ENCODE results near the gene FANCF.

The FANCF gene

DNA sequence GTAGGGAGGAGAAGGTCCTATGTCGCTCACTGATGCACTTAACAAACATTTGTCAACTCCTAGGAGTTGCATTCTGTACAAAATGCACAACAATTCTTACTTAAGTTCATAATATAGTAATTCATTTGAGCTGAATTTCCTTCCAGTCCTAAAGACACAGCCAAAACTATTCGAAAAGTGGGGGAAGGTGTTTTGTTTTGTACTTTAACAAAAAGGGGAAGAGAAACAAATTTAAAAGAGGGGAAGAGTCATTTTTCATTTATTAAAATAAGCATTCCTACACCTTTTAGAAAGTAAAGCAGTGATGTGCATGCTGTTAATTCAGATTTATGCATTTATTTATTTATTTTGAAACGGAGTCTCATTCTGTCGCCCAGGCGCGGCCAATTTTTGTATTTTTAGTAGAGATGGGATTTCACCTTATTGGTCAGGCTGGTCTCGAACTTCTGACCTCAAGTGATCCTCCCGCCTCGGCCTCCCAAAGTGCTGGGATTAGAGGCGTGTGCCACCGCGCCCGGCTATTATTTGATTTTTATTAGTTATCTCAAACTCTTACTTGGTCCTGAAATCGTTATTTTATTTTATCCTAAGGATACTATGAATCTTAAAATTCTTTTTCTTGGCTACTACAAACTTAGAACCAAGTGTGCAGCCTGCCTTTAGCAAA is 1.1 kb upstream of the FANCF start:
- DNase-seq (ENCODE audit: insufficient read length, low spot score), result no peak
- no peak for TF ChIP-seq PAX5 (IDR thresholded peaks at IDR 0.05; ENCODE audit: insufficient read depth, low read length, severe bottlenecking)
- TF ChIP-seq TAF1 (IDR thresholded peaks at IDR 0.05; ENCODE audit: low read depth, low read length), result no peak
- peak; percentile 77 for TF ChIP-seq SPI1 (IDR thresholded peaks at IDR 0.05; ENCODE audit: low read depth, low read length)
- no peak for FAIRE-seq

DNA sequence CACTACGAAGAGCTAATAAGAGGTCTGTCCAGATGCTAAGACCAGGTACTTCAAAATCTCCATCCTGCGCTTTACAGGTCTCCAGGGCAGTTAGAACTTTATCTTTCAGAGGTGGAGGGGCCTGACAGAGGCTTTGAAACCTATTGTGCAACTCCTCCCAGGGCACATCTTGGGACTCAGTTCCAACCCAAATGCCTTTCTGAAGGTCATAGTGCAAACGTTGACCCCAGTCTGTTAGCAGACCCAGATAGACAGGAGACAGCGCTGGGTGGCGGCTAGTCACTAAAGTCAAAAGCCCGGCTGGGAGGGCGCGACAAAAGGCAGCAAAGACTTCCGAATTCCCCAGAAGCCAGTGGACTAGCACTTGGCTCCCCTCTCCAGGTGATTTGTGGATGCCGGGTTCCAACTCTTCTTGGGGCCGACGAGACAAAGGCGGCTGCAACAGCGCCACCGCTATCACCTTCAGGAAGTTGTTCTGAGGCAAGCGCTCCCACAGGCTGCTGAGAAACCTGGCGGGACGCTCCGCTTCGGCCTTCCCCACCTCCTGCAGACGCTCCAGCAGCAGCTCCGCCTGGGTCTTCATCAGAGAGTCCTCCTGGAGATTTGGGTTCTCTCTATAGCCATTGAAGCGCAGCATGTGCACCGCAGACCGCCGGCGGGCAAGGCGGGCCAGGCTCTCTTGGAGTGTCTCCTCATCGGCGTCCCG is 728 bp downstream of the FANCF start:
- DNase-seq (ENCODE audit: insufficient read length, low spot score) (peak; percentile 18), FAIRE-seq (no peak)
- no peak for TF ChIP-seq PAX5 (IDR thresholded peaks at IDR 0.05; ENCODE audit: insufficient read depth, low read length, severe bottlenecking)
- TF ChIP-seq SPI1 (IDR thresholded peaks at IDR 0.05; ENCODE audit: low read depth, low read length), result no peak
- TF ChIP-seq POLR2A (IDR thresholded peaks at IDR 0.05; ENCODE audit: low read depth, low read length), result no peak
- no peak for TF ChIP-seq POU2F2 (IDR thresholded peaks at IDR 0.05; ENCODE audit: low read depth, low read length)
- no peak for TF ChIP-seq TAF1 (IDR thresholded peaks at IDR 0.05; ENCODE audit: low read depth, low read length)
- no peak for TF ChIP-seq POLR2AphosphoS5 (IDR thresholded peaks at IDR 0.05; ENCODE audit: low read depth, low read length)

DNA sequence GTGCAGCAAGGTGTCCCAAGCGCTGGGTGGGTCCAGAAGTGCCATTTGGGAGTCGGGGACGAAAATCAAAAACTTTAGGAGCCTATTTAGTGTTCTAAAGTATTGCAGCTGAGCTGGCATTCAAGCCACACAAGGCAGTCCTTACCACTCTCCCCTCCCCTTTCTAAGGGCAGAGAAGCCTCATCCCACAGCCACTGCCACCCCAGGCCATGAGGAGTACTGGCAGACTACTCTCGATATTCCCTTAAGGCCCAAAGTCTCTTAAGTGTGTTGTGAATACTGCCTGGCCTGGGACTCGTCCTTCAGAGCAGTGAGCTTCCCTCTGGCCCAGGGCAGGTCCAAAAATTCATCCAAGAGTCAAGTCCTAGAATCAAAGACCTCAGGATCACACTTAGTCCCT is 7.8 kb downstream of the FANCF start:
- no peak for TF ChIP-seq TAF1 (IDR thresholded peaks at IDR 0.05; ENCODE audit: low read depth, low read length)
- FAIRE-seq (no peak), DNase-seq (ENCODE audit: insufficient read length, low spot score) (no peak)

DNA sequence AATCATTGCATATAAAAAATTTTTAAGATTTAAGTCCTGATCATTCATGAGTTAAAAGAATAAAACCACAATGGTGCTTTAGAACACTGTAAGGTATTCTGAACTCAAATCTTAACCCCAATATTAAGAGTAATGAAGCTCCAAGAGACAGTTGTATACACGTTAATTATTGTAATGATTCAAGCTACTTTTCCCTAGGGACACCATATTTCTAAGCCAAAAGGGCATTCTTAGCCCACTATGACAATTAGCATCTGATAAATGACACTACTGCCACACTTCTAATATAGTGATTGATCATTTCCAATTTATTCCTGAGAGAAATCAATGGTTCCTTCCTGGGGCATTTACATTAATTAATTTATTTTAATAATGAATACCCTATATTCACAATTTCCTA is 21.7 kb downstream of the FANCF start:
- DNase-seq (ENCODE audit: insufficient read length, low spot score) (no peak), FAIRE-seq (no peak)
- TF ChIP-seq POLR2AphosphoS5 (IDR thresholded peaks at IDR 0.05; ENCODE audit: low read depth, low read length) (no peak), PAX5 (IDR thresholded peaks at IDR 0.05; ENCODE audit: insufficient read depth, low read length, severe bottlenecking) (no peak), POU2F2 (IDR thresholded peaks at IDR 0.05; ENCODE audit: low read depth, low read length) (no peak), TAF1 (IDR thresholded peaks at IDR 0.05; ENCODE audit: low read depth, low read length) (no peak), SPI1 (IDR thresholded peaks at IDR 0.05; ENCODE audit: low read depth, low read length) (no peak), POLR2A (IDR thresholded peaks at IDR 0.05; ENCODE audit: low read depth, low read length) (no peak)

DNA sequence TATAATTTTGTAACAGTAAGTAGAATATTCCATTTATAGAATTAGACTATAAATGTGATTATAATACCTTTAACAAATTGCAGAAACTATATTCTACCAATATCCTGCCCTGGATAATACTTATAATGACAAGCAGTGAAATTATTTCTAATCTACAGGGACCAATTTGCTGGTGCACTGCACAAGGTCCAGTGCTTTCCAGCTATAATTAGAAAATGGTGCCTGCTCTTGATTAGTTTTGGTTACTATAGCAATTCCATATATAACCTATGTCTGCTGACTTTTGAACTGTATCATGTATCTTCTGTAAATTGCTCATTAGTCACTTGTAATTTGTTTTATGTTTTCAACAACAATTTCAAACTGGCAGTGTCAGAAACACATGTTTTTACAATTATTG is 23.1 kb downstream of the FANCF start:
- TF ChIP-seq POLR2A (IDR thresholded peaks at IDR 0.05; ENCODE audit: low read depth, low read length) (no peak), TAF1 (IDR thresholded peaks at IDR 0.05; ENCODE audit: low read depth, low read length) (no peak), PAX5 (IDR thresholded peaks at IDR 0.05; ENCODE audit: insufficient read depth, low read length, severe bottlenecking) (no peak), POU2F2 (IDR thresholded peaks at IDR 0.05; ENCODE audit: low read depth, low read length) (no peak), POLR2AphosphoS5 (IDR thresholded peaks at IDR 0.05; ENCODE audit: low read depth, low read length) (no peak), SPI1 (IDR thresholded peaks at IDR 0.05; ENCODE audit: low read depth, low read length) (no peak)
- DNase-seq (ENCODE audit: insufficient read length, low spot score) (no peak), FAIRE-seq (no peak)

DNA sequence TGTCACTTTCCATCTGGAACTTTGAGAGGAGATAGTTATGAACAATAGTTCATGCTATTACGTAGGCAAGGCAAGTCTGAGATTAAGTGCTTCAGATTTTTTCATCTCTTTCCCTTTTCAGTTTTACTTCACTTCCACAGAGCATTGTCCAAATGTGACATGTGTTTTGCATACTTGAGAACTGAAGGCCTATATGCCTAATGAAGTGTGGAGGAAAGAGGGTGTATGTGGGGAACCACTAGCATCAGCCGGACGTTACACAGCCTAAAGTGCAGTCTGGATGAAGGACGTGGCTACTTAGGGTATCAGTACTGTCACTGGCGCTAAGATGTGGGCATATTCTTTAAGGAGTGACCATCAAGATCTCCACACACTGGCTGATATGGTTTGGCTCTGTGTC is 26.2 kb downstream of the FANCF start:
- TF ChIP-seq PAX5 (IDR thresholded peaks at IDR 0.05; ENCODE audit: insufficient read depth, low read length, severe bottlenecking) (no peak), POLR2A (IDR thresholded peaks at IDR 0.05; ENCODE audit: low read depth, low read length) (no peak), POLR2AphosphoS5 (IDR thresholded peaks at IDR 0.05; ENCODE audit: low read depth, low read length) (no peak), POU2F2 (IDR thresholded peaks at IDR 0.05; ENCODE audit: low read depth, low read length) (no peak), SPI1 (IDR thresholded peaks at IDR 0.05; ENCODE audit: low read depth, low read length) (no peak), TAF1 (IDR thresholded peaks at IDR 0.05; ENCODE audit: low read depth, low read length) (no peak)
- FAIRE-seq, result peak; percentile 58

DNA sequence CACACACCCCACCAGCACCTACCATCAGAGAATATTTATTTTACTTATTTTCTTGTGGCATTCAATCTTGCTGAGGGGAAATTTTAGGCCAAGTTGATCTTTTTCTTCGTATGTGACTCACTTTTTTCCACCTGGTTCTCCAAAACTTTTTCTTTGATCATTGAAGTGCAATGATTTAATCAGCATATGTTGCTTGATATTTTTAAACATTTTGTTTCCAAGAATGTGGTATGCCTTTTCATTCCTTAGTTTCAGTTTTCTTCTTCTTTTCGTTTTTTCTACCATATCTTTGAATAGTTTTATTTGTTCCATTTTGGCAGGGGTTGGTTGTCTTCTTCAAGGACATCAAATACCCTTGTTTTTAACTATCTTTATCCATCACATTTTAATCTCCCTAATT is 28.6 kb downstream of the FANCF start:
- FAIRE-seq (no peak), DNase-seq (ENCODE audit: insufficient read length, low spot score) (no peak)
- TF ChIP-seq POLR2A (IDR thresholded peaks at IDR 0.05; ENCODE audit: low read depth, low read length), result no peak
- no peak for TF ChIP-seq PAX5 (IDR thresholded peaks at IDR 0.05; ENCODE audit: insufficient read depth, low read length, severe bottlenecking)
- TF ChIP-seq TAF1 (IDR thresholded peaks at IDR 0.05; ENCODE audit: low read depth, low read length), result no peak
- no peak for TF ChIP-seq POLR2AphosphoS5 (IDR thresholded peaks at IDR 0.05; ENCODE audit: low read depth, low read length)
- TF ChIP-seq POU2F2 (IDR thresholded peaks at IDR 0.05; ENCODE audit: low read depth, low read length), result no peak

More for the DNA sequence above, 26.2 kb downstream of the FANCF start:
- DNase-seq (ENCODE audit: insufficient read length, low spot score), result no peak

DNA sequence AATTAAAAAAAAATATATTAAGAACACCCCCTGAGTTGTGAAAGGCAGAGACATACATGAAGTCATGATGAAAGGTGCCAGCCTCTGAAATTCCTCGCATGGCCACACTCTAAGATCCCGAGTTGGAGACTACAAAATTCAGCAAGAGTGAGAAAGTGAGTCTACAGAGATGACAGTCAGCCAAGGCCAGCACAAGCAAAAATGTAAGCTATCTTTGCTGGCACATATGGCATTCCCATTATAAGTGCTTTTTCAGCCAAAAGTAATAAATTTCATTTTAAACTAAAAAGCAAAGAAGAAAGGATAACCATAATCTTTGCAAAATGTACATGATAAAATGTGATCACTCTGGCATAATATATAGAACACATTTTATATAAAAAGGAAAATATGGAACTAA is 40.6 kb downstream of the FANCF start:
- TF ChIP-seq PAX5 (IDR thresholded peaks at IDR 0.05; ENCODE audit: insufficient read depth, low read length, severe bottlenecking) (no peak), POU2F2 (IDR thresholded peaks at IDR 0.05; ENCODE audit: low read depth, low read length) (no peak), POLR2A (IDR thresholded peaks at IDR 0.05; ENCODE audit: low read depth, low read length) (no peak), SPI1 (IDR thresholded peaks at IDR 0.05; ENCODE audit: low read depth, low read length) (no peak), TAF1 (IDR thresholded peaks at IDR 0.05; ENCODE audit: low read depth, low read length) (no peak), POLR2AphosphoS5 (IDR thresholded peaks at IDR 0.05; ENCODE audit: low read depth, low read length) (no peak)
- FAIRE-seq (no peak), DNase-seq (ENCODE audit: insufficient read length, low spot score) (no peak)

DNA sequence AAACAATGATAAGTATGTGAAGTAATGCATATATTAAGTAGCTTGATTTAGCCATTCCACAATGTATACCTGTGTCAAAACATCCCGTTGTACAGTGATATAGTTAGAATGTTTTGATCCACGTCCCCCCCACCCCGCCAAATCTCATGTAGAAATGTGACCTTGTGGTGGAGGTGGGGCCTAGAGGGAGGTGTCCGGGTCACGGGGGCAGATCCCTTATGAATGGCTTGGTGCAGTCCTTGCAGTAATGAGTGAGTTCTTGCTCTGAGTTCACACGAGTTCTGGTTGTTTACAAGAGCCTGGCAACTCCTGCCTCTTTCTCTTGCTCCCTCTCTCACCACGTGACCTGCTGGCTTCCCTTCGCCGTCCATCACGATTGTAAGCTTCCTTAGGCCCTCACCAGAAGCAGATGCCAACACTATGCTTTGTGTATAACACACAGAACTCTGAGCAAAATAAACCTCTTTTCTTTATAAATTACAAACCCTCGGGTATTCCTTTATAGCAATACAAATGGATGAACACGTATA is 41.6 kb downstream of the FANCF start:
- FAIRE-seq (no peak), DNase-seq (ENCODE audit: insufficient read length, low spot score) (no peak)
- TF ChIP-seq SPI1 (IDR thresholded peaks at IDR 0.05; ENCODE audit: low read depth, low read length) (no peak), PAX5 (IDR thresholded peaks at IDR 0.05; ENCODE audit: insufficient read depth, low read length, severe bottlenecking) (no peak), POLR2A (IDR thresholded peaks at IDR 0.05; ENCODE audit: low read depth, low read length) (no peak), TAF1 (IDR thresholded peaks at IDR 0.05; ENCODE audit: low read depth, low read length) (no peak), POU2F2 (IDR thresholded peaks at IDR 0.05; ENCODE audit: low read depth, low read length) (no peak), POLR2AphosphoS5 (IDR thresholded peaks at IDR 0.05; ENCODE audit: low read depth, low read length) (no peak)

DNA sequence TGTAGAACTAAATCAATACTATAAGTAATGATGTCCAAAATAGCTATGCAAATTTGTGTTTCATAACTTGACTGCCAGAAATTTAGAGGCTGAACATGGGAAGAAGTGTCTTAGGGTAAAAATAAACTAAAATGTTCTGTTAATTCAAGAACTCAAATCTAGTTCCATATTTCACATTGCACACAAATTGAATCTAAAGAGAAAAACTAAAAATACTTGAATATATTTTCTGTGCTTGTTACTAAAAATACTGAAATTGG is 43.5 kb downstream of the FANCF start:
- TF ChIP-seq POLR2AphosphoS5 (IDR thresholded peaks at IDR 0.05; ENCODE audit: low read depth, low read length), result no peak
- no peak for TF ChIP-seq POU2F2 (IDR thresholded peaks at IDR 0.05; ENCODE audit: low read depth, low read length)
- TF ChIP-seq TAF1 (IDR thresholded peaks at IDR 0.05; ENCODE audit: low read depth, low read length), result no peak
- TF ChIP-seq POLR2A (IDR thresholded peaks at IDR 0.05; ENCODE audit: low read depth, low read length), result no peak
- TF ChIP-seq PAX5 (IDR thresholded peaks at IDR 0.05; ENCODE audit: insufficient read depth, low read length, severe bottlenecking), result no peak
- no peak for TF ChIP-seq SPI1 (IDR thresholded peaks at IDR 0.05; ENCODE audit: low read depth, low read length)
- DNase-seq (ENCODE audit: insufficient read length, low spot score) (no peak), FAIRE-seq (no peak)
